Left cardiac atrium (tissue), 4 donors: Measurements from ENCODE around the gene DPP8. TPM values are rescaled to one million over a fixed set of nuclear protein-coding genes. Genes with fewer than 3 reads are reported as not detected.

ENCODE experiments used
- ATAC-seq, 2 donors: fragments of 200-7000 bp; cut with Tn5 transposase; one replicate each; pipeline ENCODE4 v1.9.1; 2020; ENCODE audit warnings: mild to moderate bottlenecking in 2 of 2, moderate library complexity in 2 of 2
- DNase-seq: peaks from one replicate; pipeline ENCODE4 v3.0.0-alpha.2; 2020
- intact Hi-C, 2 donors: fragments of 100-400 bp; cut with DNase I; formaldehyde crosslinking; loops; one replicate each; pipeline versions ENCODE4 v1.14.1 to v1.15.1; 2022 to 2023
- total RNA-seq, 2 donors: library from RNA; stranded (reverse); fragmentation: NEBNext Ultra II Directional; extraction: Animal tissue kit (Norgen Biotek cat#: 25700); gene quantifications; one replicate each; pipeline ENCODE4 v1.2.1, GENCODE V29; 2021
- donor health status: DM: no; HTN: yes; CAD: no.
- donor health status: DM: no; HTN: yes; CAD: no; lungs with severe emphysema.
- donor health status: DM: yes; HTN: yes; CAD: no.
- donor health status: Dilated cardiomyopathy.

The DPP8 gene
- total RNA-seq, 2 donors from 2014 or later = 24.8 to 34.9 TPM

- intact Hi-C loops = no loop called here
- DNase-seq = no peak
- ATAC-seq = no peak
Observed at GRCh38 chr15:65393557-65393956, 123.9 kb downstream of the DPP8 start.

DNA sequence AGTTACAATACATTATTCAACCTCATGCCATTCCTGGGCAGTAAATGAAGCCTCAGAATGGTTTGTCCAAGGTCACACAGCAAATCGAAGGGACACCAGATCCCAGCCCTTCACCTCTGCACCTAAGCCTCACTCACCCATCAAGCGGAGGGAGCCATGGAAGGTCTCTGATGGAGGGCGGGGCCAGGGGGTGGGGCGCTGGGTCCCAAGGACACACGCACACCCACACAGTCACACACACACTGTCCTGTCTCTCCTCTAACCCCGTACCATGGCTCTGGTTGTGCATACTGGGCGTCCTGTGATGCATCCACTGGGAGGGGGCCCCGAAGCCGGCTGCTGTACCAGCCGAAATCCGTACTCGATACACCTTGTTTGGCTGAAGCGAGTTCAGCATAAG, 124.4 kb downstream of the DPP8 start:
- intact Hi-C loops = no loop called here
- ATAC-seq = no peak
- DNase-seq = no peak

Other genes with a start within 250 kb of the DPP8 start
- 1 to 10 TPM; 3.5 to 4.6 TPM for gene PARP16, start 230.8 kb downstream of the DPP8 start, total RNA-seq
- not detected for gene RNU5A-1, start 221.6 kb downstream of the DPP8 start, total RNA-seq
- 10 to 100 TPM; 39.9 to 44.0 TPM for gene RNU5B-1, start 213.0 kb downstream of the DPP8 start, total RNA-seq
- under 1 TPM in 1 of 2 donors, not detected in 1; 0.09 TPM for gene IGDCC3, start 139.7 kb downstream of the DPP8 start, total RNA-seq
- 1 to 10 TPM; 1.6 to 6.9 TPM for gene IGDCC4, start 94.7 kb downstream of the DPP8 start, total RNA-seq
- 10 to 100 TPM; 15.9 to 18.0 TPM for gene HACD3, start 12.8 kb upstream of the DPP8 start, total RNA-seq
- gene INTS14, start 93.4 kb upstream of the DPP8 start, total RNA-seq = 10 to 100 TPM; 15.3 to 17.8 TPM
- gene SLC24A1, start 104.2 kb upstream of the DPP8 start, total RNA-seq = 1 to 10 TPM; 2.5 to 3.0 TPM